ENCODE data around the gene KRTDAP. TPM values are rescaled to one million over a fixed set of nuclear protein-coding genes. Genes with fewer than 3 reads are reported as not detected.

Gene KRTDAP
- total RNA-seq, 1 experiment from 2014 or later = not detected

GRCh38 chr19:35488677-35489076 is 1.6 kb downstream of the KRTDAP start:
- no peak overlapping the region for H3K27ac ChIP-seq (ENCODE audit: low read depth, low read length, poor library complexity, severe bottlenecking)
- no peaks in the 10 kb centered on the region for H3K4me1 ChIP-seq (ENCODE audit: insufficient read depth, low read length, poor library complexity, severe bottlenecking)
- H3K9me3 ChIP-seq (ENCODE audit: low read depth, low read length, poor library complexity, severe bottlenecking) = no peaks in the 10 kb centered on the region
- DNase-seq (ENCODE audit: low spot score) = no peak
- POLR2A ChIA-PET (ENCODE audit: low non-redundant PET) = no interaction called here
- CTCF ChIA-PET = no interaction called here
- peaks cover 60% of the 10 kb centered on the region for H3K27me3 ChIP-seq (replicated peaks; ENCODE audit: insufficient read depth, low read depth, low read length, poor library complexity)
- BruUV-seq (replicated peaks) = no TSS peak
- no peak for TF ChIP-seq EZH2 (IDR thresholded peaks at IDR 0.05; ENCODE audit: borderline replicate concordance, low read depth, low read length, poor library complexity, severe bottlenecking)
- no peak for TF ChIP-seq CTCF (conservative IDR thresholded peaks at IDR 0.05; ENCODE audit: low read depth, low read length)
- intact Hi-C loops (cut with micrococcal nuclease; ENCODE audit: unreplicated experiment) = no loop called here
- H3K36me3 ChIP-seq (ENCODE audit: insufficient read depth, low read length, poor library complexity, severe bottlenecking) = no peaks in the 10 kb centered on the region
- no peak overlapping the region for H3K4me3 ChIP-seq (ENCODE audit: low read depth, low read length, poor library complexity, severe bottlenecking)

- no peaks in the 10 kb centered on the region for H3K4me1 ChIP-seq (ENCODE audit: insufficient read depth, low read length, poor library complexity, severe bottlenecking)
- intact Hi-C loops (cut with micrococcal nuclease; ENCODE audit: unreplicated experiment) = no loop called here
- no peaks in the 10 kb centered on the region for H3K36me3 ChIP-seq (ENCODE audit: insufficient read depth, low read length, poor library complexity, severe bottlenecking)
- POLR2A ChIA-PET (ENCODE audit: low non-redundant PET) = no interaction called here
- DNase-seq (ENCODE audit: low spot score) = no peak
- CTCF ChIA-PET = no interaction called here
- H3K9me3 ChIP-seq (ENCODE audit: low read depth, low read length, poor library complexity, severe bottlenecking) = no peaks in the 10 kb centered on the region
- no peak overlapping the region for H3K27ac ChIP-seq (ENCODE audit: low read depth, low read length, poor library complexity, severe bottlenecking)
- no peak for TF ChIP-seq CTCF (conservative IDR thresholded peaks at IDR 0.05; ENCODE audit: low read depth, low read length)
- no peak for TF ChIP-seq EZH2 (IDR thresholded peaks at IDR 0.05; ENCODE audit: borderline replicate concordance, low read depth, low read length, poor library complexity, severe bottlenecking)
- BruUV-seq (replicated peaks) = no TSS peak
- no peak overlapping the region for H3K4me3 ChIP-seq (ENCODE audit: low read depth, low read length, poor library complexity, severe bottlenecking)
- H3K27me3 ChIP-seq (replicated peaks; ENCODE audit: insufficient read depth, low read depth, low read length, poor library complexity) = peaks cover 53% of the 10 kb centered on the region
Measured at GRCh38 chr19:35487656-35488182, 2.5 kb downstream of the KRTDAP start.

- Histone ChIP-seq H3K27ac (ENCODE audit: low read depth, low read length, poor library complexity, severe bottlenecking) (no peak overlapping the region), H3K27me3 (replicated peaks; ENCODE audit: insufficient read depth, low read depth, low read length, poor library complexity) (peaks cover 42% of the 10 kb centered on the region), H3K36me3 (ENCODE audit: insufficient read depth, low read length, poor library complexity, severe bottlenecking) (no peaks in the 10 kb centered on the region), H3K9me3 (ENCODE audit: low read depth, low read length, poor library complexity, severe bottlenecking) (no peaks in the 10 kb centered on the region), H3K4me1 (ENCODE audit: insufficient read depth, low read length, poor library complexity, severe bottlenecking) (no peaks in the 10 kb centered on the region), H3K4me3 (ENCODE audit: low read depth, low read length, poor library complexity, severe bottlenecking) (no peak overlapping the region)
- no TSS peak for BruUV-seq (replicated peaks)
- TF ChIP-seq CTCF (conservative IDR thresholded peaks at IDR 0.05; ENCODE audit: low read depth, low read length) = no peak
- TF ChIP-seq EZH2 (IDR thresholded peaks at IDR 0.05; ENCODE audit: borderline replicate concordance, low read depth, low read length, poor library complexity, severe bottlenecking) = no peak
- intact Hi-C loops (cut with micrococcal nuclease; ENCODE audit: unreplicated experiment) = no loop called here
- DNase-seq (ENCODE audit: low spot score) = no peak
- CTCF ChIA-PET = no interaction called here
- POLR2A ChIA-PET (ENCODE audit: low non-redundant PET) = no interaction called here
Measured at GRCh38 chr19:35486268-35486708, 4.0 kb downstream of the KRTDAP start.

Measured in A673 (cell line).